Calu3 (cell line): ENCODE data around the gene RIPOR3. TPM values are rescaled to one million over a fixed set of nuclear protein-coding genes. Genes with fewer than 3 reads are reported as not detected.
"Not testable (repeated sequence)": the region's sequence is repeated elsewhere in the genome, so short reads cannot be mapped to it uniquely, and the experiment has no call there.

Experiments used
- BruUV-seq: library from RNA; stranded (reverse); fragments of 400-500 nt; replicated peaks from 2 replicates; lab custom pipeline; 2021; lab: Mats Ljungman, UMichigan
- CTCF ChIA-PET: fragments of 300-600 bp; sonication (Branson Sonifier 250); formaldehyde crosslinking; loops from one replicate; lab custom pipeline; 2022; ENCODE audit warnings: antibody characterized with exemption; lab: Charles Lee
- DNase-seq: peaks from one replicate; pipeline ENCODE4 v3.0.0; 2022
- H3K27ac Mint-ChIP-seq: one replicate; pipeline ENCODE4 v1.8.0; 2022; ENCODE audit warnings: mixed read lengths; ENCODE audit not compliant: unreplicated experiment
- H3K27me3 Mint-ChIP-seq: one replicate; pipeline ENCODE4 v1.8.0; 2022; ENCODE audit warnings: mixed read lengths; ENCODE audit not compliant: unreplicated experiment
- H3K36me3 Mint-ChIP-seq: one replicate; pipeline ENCODE4 v1.8.0; 2022; ENCODE audit warnings: mild to moderate bottlenecking, moderate library complexity, mixed read lengths; ENCODE audit not compliant: insufficient read depth, unreplicated experiment
- H3K4me1 Mint-ChIP-seq: one replicate; pipeline ENCODE4 v1.8.0; 2022; ENCODE audit warnings: mild to moderate bottlenecking, low read depth, mixed read lengths; ENCODE audit not compliant: unreplicated experiment
- H3K4me3 Mint-ChIP-seq: one replicate; pipeline ENCODE4 v1.8.0; 2022; ENCODE audit warnings: mild to moderate bottlenecking, low read depth, moderate library complexity, mixed read lengths; ENCODE audit not compliant: unreplicated experiment
- H3K9me3 Mint-ChIP-seq: one replicate; pipeline ENCODE4 v1.8.0; 2022; ENCODE audit warnings: low read depth, mixed read lengths; ENCODE audit not compliant: unreplicated experiment
- CTCF ChIP-seq: fragments of 200-600 bp; IDR thresholded peaks from one replicate; pipeline ENCODE4 v1.8.0; 2022; ENCODE audit warnings: antibody characterized with exemption; ENCODE audit not compliant: unreplicated experiment
- intact Hi-C: fragments of 100-400 bp; cut with micrococcal nuclease; formaldehyde crosslinking; loops from one replicate; pipeline ENCODE4 v1.10.0; 2022; ENCODE audit not compliant: unreplicated experiment
- total RNA-seq: library from RNA; stranded (reverse); gene quantifications from 2 replicates; pipeline ENCODE4 v1.2.3, GENCODE V29; 2022

Gene RIPOR3
- total RNA-seq, 1 experiment from 2014 or later: 4.0 TPM

DNA sequence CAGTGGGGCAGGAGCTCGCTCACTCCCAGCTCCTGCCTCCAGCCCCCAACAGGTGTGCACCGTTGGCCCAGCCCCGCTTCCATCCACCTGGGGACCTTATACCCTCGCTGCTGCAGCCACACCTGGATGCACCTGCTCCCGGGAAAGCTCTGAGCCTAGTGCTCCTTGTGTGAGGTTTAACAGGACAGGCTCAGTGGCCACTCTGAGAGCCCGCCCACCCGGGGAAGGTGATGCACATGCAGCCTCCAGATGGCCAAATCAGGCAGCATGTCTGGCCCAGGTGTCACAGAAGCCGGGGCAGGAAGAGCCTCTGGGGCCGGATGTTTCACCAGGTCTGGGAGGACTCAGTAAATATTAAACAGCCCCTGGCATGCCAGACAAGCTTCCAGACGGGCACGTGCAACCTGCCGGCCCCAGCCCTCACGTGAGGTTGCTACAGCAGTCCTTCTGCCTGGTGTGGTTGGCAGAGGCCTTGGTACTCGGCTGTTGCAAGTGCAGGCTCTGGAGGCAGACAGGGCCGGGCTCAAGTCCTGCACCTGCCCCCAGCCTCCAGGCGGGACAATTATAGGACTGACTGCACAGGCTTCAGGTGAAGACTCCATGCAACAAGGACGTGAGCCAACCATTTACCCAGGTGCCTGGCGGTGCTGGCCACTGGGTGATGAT is 66.9 kb downstream of the RIPOR3 start:
- H3K9me3 Mint-ChIP-seq: no peaks in the 10 kb centered on the region
- peak overlapping the region; percentile 72 for H3K27ac Mint-ChIP-seq
- BruUV-seq: no TSS peak
- H3K27me3 Mint-ChIP-seq: no peaks in the 10 kb centered on the region
- TF ChIP-seq CTCF: no peak
- H3K36me3 Mint-ChIP-seq: peaks cover 15% of the 10 kb centered on the region
- intact Hi-C loops: loop anchor here (1.0 to 5.0 kb wide), 2 partner anchors 123 to 166 kb away; no protein-coding TSS in a partner anchor
- CTCF ChIA-PET: interaction anchor here (0.7 to 3.6 kb wide), 15 partner anchors 9 to 635 kb away, joined by 3 to 41 read pairs (median 6); partner anchors contain the start of gene BCAS4
- peaks cover 49% of the 10 kb centered on the region for H3K4me1 Mint-ChIP-seq
- DNase-seq: peak; percentile 92
- H3K4me3 Mint-ChIP-seq: peak overlapping the region; percentile 40

GRCh38 chr20:50621068-50621665 is 70.2 kb downstream of the RIPOR3 start:
- no peaks in the 10 kb centered on the region for H3K9me3 Mint-ChIP-seq
- TF ChIP-seq CTCF: no peak
- peaks cover 15% of the 10 kb centered on the region for H3K36me3 Mint-ChIP-seq
- H3K4me1 Mint-ChIP-seq: peaks cover 39% of the 10 kb centered on the region
- no peak overlapping the region for H3K27ac Mint-ChIP-seq
- DNase-seq: no peak
- H3K4me3 Mint-ChIP-seq: no peak overlapping the region
- no TSS peak for BruUV-seq
- no peaks in the 10 kb centered on the region for H3K27me3 Mint-ChIP-seq
- intact Hi-C loops: no loop called here
- CTCF ChIA-PET: interaction anchor here (1.0 kb wide), 1 partner anchor 125 kb away, joined by 3 read pairs; no protein-coding TSS in a partner anchor

DNA sequence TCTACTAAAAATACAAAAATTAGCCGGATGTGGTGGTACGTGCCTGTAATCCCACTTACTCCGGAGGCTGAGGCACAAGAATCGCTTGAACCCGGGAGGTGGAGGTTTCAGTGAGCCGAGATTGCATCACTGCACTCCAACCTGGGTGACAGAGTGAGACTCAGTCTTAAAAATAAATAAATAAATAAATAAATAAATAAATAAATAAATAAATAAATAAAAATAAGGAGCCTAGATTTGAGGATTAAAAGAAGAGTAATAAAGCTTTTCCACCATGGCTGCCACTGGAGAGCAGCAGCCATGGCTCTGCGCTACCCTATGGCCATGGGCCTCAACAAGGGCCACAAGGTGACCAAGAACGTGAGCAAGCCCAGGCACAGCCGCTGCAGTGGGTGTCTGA is 70.9 kb downstream of the RIPOR3 start:
- intact Hi-C loops, H3K27me3 Mint-ChIP-seq, CTCF ChIA-PET, BruUV-seq, H3K9me3 Mint-ChIP-seq, H3K4me3 Mint-ChIP-seq, H3K27ac Mint-ChIP-seq, DNase-seq: not testable (repeated sequence)
- Mint-ChIP-seq H3K36me3 (peaks cover 15% of the 10 kb centered on the region), H3K4me1 (peaks cover 33% of the 10 kb centered on the region)

GRCh38 chr20:50618537-50618936 is 72.8 kb downstream of the RIPOR3 start:
- intact Hi-C loops: no loop called here
- Mint-ChIP-seq H3K27ac (peak overlapping the region; percentile 32), H3K36me3 (peaks cover 4% of the 10 kb centered on the region), H3K27me3 (no peaks in the 10 kb centered on the region), H3K9me3 (no peaks in the 10 kb centered on the region), H3K4me3 (no peak overlapping the region), H3K4me1 (peaks cover 13% of the 10 kb centered on the region)
- CTCF ChIA-PET: interaction anchor here (0.7 kb wide), 1 partner anchor 642 kb away, joined by 3 read pairs; no protein-coding TSS in a partner anchor
- DNase-seq: no peak
- no peak for TF ChIP-seq CTCF
- BruUV-seq: no TSS peak

- BruUV-seq: no TSS peak
- Mint-ChIP-seq H3K27me3 (no peaks in the 10 kb centered on the region), H3K27ac (no peak overlapping the region), H3K4me3 (no peak overlapping the region), H3K36me3 (no peaks in the 10 kb centered on the region), H3K4me1 (peaks cover 7% of the 10 kb centered on the region), H3K9me3 (no peaks in the 10 kb centered on the region)
- no peak for DNase-seq
- TF ChIP-seq CTCF: no peak
- CTCF ChIA-PET: no interaction called here
- intact Hi-C loops: no loop called here
Observed at GRCh38 chr20:50617022-50617421, 74.3 kb downstream of the RIPOR3 start.
